H1 (cell line): ENCODE measurements around the gene CACNA1D. TPM values are rescaled to one million over a fixed set of nuclear protein-coding genes. Genes with fewer than 3 reads are reported as not detected.

ENCODE experiments used
- CREB1 ChIP-seq: IDR thresholded peaks from 2 replicates; pipeline ENCODE4 v1.6.1; 2012; ENCODE audit warnings: inconsistent platforms
- polyA plus RNA-seq, 7 experiments: library from polyadenylated mRNA; depleted of rRNA in 3 of 7; stranded (reverse) in 5 of 7; unstranded in 2 of 7; fragments of >200 nt in 5 of 7; fragments of 200-250 nt in 2 of 7; gene quantifications; 1 replicate in 5 of 7; 2 replicates in 1 of 7; 4 replicates in 1 of 7; pipeline versions ENCODE4 v1.2.1 to v1.2.3, GENCODE V29; 2011 to 2013; ENCODE audit warnings: missing spikeins in 2 of 7, mixed read lengths in 2 of 7
- total RNA-seq: library from RNA; stranded (reverse); fragmentation: NEBNext Ultra II Directional; extraction: Animal tissue kit (Norgen Biotek cat#: 25700); gene quantifications from 2 replicates; pipeline ENCODE4 v1.2.1, GENCODE V29; 2021

Gene CACNA1D
- total and polyA plus RNA-seq, 2 of the 8 experiments (the other 6 are each of a cell fraction or from before 2014, with no cell fraction given), result 2.0 to 2.9 TPM

DNA sequence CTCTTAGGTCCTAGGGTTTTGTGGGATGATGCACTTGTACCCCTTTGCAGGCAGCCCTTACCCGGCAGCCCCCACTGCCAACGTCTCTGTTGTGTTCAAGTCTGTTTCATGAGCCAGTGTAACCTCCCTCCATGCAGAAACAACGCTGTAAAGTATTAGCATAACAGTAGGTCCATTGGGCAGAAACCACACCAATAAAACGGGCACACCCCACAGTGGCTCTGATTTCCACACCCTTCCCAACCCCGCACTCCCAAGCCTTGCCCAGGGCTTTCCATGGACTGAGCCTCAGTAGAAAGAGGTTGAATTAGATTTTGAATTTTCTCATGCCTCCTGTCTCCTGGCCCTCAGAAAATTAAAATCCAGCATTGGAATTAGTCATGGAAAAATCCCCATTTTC is 124.5 kb downstream of the CACNA1D start (continued):
- TF ChIP-seq CREB1, result no peak
- TF ChIP-seq, all 59 proteins: peak for 0
